Breast epithelium (tissue), 4 donors: ENCODE data around the gene OGFOD3. TPM values are rescaled to one million over a fixed set of nuclear protein-coding genes. Genes with fewer than 3 reads are reported as not detected.

ENCODE experiments used
- DNase-seq, 2 donors: peaks; one replicate each; pipeline ENCODE4 v3.0.0-alpha.2; 2019; ENCODE audit warnings: low spot score in 2 of 2
- H3K27ac ChIP-seq, 2 donors: fragments of 200-600 bp; sonication (generic) in 1 of 2; one replicate each; pipeline ENCODE4 v1.5.1; 2016 to 2019; ENCODE audit warnings: mild to moderate bottlenecking in 1 of 2
- H3K27me3 ChIP-seq, 2 donors: fragments of 200-600 bp; sonication (generic) in 1 of 2; one replicate each; pipeline versions ENCODE4 v1.5.1 to v1.6.0; 2017 to 2019; ENCODE audit warnings: control low read depth in 1 of 2, mild to moderate bottlenecking in 1 of 2
- H3K36me3 ChIP-seq: fragments of 200-600 bp; one replicate; pipeline ENCODE4 v1.5.1; 2019
- H3K4me1 ChIP-seq, 2 donors: fragments of 200-600 bp; sonication (generic); one replicate each; pipeline ENCODE4 v1.5.1; 2016 to 2019; ENCODE audit warnings: control low read depth in 1 of 2
- H3K4me3 ChIP-seq, 3 donors: fragments of 200-600 bp; sonication (generic); 1 replicate in 2 of 3; 2 replicates in 1 of 3; pipeline ENCODE4 v1.5.1; 2016 to 2019; ENCODE audit warnings: mild to moderate bottlenecking in 3 of 3, moderate library complexity in 2 of 3
- H3K9me3 ChIP-seq, 2 donors: fragments of 200-600 bp; sonication (generic) in 1 of 2; one replicate each; pipeline ENCODE4 v1.5.1; 2016 to 2019; ENCODE audit warnings: control low read depth in 1 of 2
- POLR2A ChIP-seq: fragments of 450-650 bp; IDR thresholded peaks from one replicate; pipeline ENCODE4 v1.6.1; 2016; ENCODE audit warnings: antibody characterized with exemption, mild to moderate bottlenecking, moderate library complexity
- POLR2AphosphoS5 ChIP-seq, 3 donors: sonication (generic); formaldehyde crosslinking; IDR thresholded peaks; one replicate each; pipeline ENCODE4 v1.6.1; 2017; ENCODE audit warnings: antibody characterized with exemption in 3 of 3
- intact Hi-C: fragments of 100-400 bp; cut with DNase I; formaldehyde crosslinking; loops from one replicate; pipeline ENCODE4 v1.15.1; 2023; ENCODE audit warnings: low total_unique reads
- total RNA-seq, 3 donors: library from RNA; depleted of rRNA; stranded (reverse); fragments of >200 nt; gene quantifications; one replicate each; pipeline ENCODE4 v1.1.0, GENCODE V29; 2016
- TF ChIP-seq, protein P1 (sequence below), 3 donors: fragments of 450-650 bp; IDR thresholded peaks; one replicate each; pipeline ENCODE4 v1.5.1; 2016 to 2017; ENCODE audit warnings: antibody characterized with exemption in 3 of 3, mild to moderate bottlenecking in 3 of 3, moderate library complexity in 3 of 3

OGFOD3 gene
- total RNA-seq, 3 donors from 2014 or later, result 26.3 to 32.8 (median 28.5) TPM

- Histone ChIP-seq H3K9me3 (no peaks in the 10 kb centered on the region), H3K27me3 (no peaks in the 10 kb centered on the region), H3K36me3 (no peaks in the 10 kb centered on the region), H3K4me1 (no peaks in the 10 kb centered on the region), H3K4me3 (no peak overlapping the region), H3K27ac (no peak overlapping the region)
- DNase-seq, result no peak
- TF ChIP-seq, protein P1, sequence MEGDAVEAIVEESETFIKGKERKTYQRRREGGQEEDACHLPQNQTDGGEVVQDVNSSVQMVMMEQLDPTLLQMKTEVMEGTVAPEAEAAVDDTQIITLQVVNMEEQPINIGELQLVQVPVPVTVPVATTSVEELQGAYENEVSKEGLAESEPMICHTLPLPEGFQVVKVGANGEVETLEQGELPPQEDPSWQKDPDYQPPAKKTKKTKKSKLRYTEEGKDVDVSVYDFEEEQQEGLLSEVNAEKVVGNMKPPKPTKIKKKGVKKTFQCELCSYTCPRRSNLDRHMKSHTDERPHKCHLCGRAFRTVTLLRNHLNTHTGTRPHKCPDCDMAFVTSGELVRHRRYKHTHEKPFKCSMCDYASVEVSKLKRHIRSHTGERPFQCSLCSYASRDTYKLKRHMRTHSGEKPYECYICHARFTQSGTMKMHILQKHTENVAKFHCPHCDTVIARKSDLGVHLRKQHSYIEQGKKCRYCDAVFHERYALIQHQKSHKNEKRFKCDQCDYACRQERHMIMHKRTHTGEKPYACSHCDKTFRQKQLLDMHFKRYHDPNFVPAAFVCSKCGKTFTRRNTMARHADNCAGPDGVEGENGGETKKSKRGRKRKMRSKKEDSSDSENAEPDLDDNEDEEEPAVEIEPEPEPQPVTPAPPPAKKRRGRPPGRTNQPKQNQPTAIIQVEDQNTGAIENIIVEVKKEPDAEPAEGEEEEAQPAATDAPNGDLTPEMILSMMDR (IDR thresholded peaks at IDR 0.05), result no peak
- TF ChIP-seq POLR2AphosphoS5 (IDR thresholded peaks at IDR 0.05) (no peak), POLR2A (no peak)
- intact Hi-C loops, result no loop called here
These were observed 11.4 kb upstream of the OGFOD3 start for GRCh38 chr17:82429824-82430223.

GRCh38 chr17:82428546-82428945 is 10.2 kb upstream of the OGFOD3 start:
- H3K27me3 ChIP-seq, result no peaks in the 10 kb centered on the region
- TF ChIP-seq POLR2A (no peak), POLR2AphosphoS5 (IDR thresholded peaks at IDR 0.05) (no peak)
- TF ChIP-seq, protein P1 (IDR thresholded peaks at IDR 0.05), result no peak
- H3K27ac ChIP-seq, result no peak overlapping the region
- no peaks in the 10 kb centered on the region for H3K36me3 ChIP-seq
- H3K4me3 ChIP-seq, result no peak overlapping the region
- DNase-seq, result no peak
- H3K9me3 ChIP-seq, result no peaks in the 10 kb centered on the region
- intact Hi-C loops, result no loop called here
- H3K4me1 ChIP-seq, result no peaks in the 10 kb centered on the region

DNA sequence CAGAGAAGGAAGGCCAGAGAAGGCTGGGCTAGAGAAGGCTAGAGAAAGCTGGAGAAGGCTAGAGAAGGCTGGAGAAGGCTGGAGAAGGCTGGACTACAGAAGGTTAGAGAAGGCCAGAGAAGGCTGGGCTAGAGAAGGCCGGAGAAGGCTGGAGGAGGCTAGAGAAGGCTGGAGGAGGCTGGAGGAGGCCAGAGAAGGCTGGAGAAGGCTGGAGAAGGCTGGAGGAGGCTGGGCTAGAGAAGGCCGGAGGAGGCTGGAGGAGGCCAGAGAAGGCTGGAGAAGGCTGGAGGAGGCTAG is 6.4 kb upstream of the OGFOD3 start:
- H3K9me3 ChIP-seq, result peaks cover 6 to 8% of the 10 kb centered on the region in 2 donors
- peak overlapping the region in 1 of 3 donors; percentile 30 for H3K4me3 ChIP-seq
- no peaks in the 10 kb centered on the region for H3K27me3 ChIP-seq
- TF ChIP-seq POLR2AphosphoS5 (IDR thresholded peaks at IDR 0.05) (no peak), POLR2A (no peak)
- TF ChIP-seq, protein P1 (IDR thresholded peaks at IDR 0.05), result no peak
- no peak overlapping the region for H3K27ac ChIP-seq
- intact Hi-C loops, result no loop called here
- H3K4me1 ChIP-seq, result no peaks in the 10 kb centered on the region
- no peaks in the 10 kb centered on the region for H3K36me3 ChIP-seq
- no peak for DNase-seq

- H3K4me1 ChIP-seq, result peaks cover 0 to 4% of the 10 kb centered on the region in 2 donors
- H3K4me3 ChIP-seq, result peak overlapping the region; percentile 15 to 30 (median 28)
- no peak for DNase-seq
- intact Hi-C loops, result no loop called here
- TF ChIP-seq, protein P1 (IDR thresholded peaks at IDR 0.05), result peak in 2 of 3 donors; percentile 48 to 58
- no peak for TF ChIP-seq POLR2AphosphoS5 (IDR thresholded peaks at IDR 0.05)
- no peaks in the 10 kb centered on the region for H3K27me3 ChIP-seq
- no peak overlapping the region for H3K27ac ChIP-seq
- H3K36me3 ChIP-seq, result no peaks in the 10 kb centered on the region
- peaks cover 6 to 8% of the 10 kb centered on the region in 2 donors for H3K9me3 ChIP-seq
These were observed 5.8 kb upstream of the OGFOD3 start for GRCh38 chr17:82424001-82424862.

GRCh38 chr17:82419540-82419939 is 1.2 kb upstream of the OGFOD3 start:
- peaks cover 6 to 8% of the 10 kb centered on the region in 2 donors for H3K9me3 ChIP-seq
- no peak overlapping the region for H3K27ac ChIP-seq
- no peaks in the 10 kb centered on the region for H3K27me3 ChIP-seq
- intact Hi-C loops, result loop anchor here (10.0 kb wide), 2 partner anchors 65 to 185 kb away; partner anchors contain the start of gene TEX19
- no peaks in the 10 kb centered on the region for H3K36me3 ChIP-seq
- peak overlapping the region in 1 of 3 donors; percentile 98 for H3K4me3 ChIP-seq
- DNase-seq, result no peak
- TF ChIP-seq POLR2AphosphoS5 (IDR thresholded peaks at IDR 0.05) (no peak), POLR2A (no peak)
- TF ChIP-seq, protein P1 (IDR thresholded peaks at IDR 0.05), result no peak
- H3K4me1 ChIP-seq, result peaks cover 2 to 6% of the 10 kb centered on the region in 2 donors
